GM20431 (cell line): ENCODE data around the gene ZBTB20.

Source experiments
- in situ Hi-C: fragments of 300-500 bp; cut with MseI, MboI; formaldehyde crosslinking; loops from one replicate; pipeline ENCODE4 v1.15.0; 2020; ENCODE audit warnings: low sequenced_read_pairs; ENCODE audit not compliant: unreplicated experiment

Gene ZBTB20

DNA sequence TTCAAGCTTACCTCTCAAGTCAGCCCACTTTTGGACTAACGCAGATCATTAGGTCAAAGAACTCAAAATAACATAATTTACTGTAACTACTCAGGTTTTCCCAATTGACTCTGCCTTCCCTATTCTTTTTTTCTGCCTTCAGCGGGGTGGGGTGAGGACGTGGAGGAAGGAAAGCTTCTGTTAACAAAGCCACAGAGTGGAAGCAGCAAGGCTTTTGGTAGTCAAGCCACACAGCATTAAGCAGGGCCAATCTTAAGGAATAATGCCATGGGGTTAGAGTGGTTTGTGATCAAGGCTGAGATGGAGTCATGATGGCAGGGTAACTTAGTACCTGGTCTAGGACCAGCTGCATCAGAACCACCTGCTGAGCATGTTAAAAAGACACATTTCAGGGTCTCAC, 575.7 kb downstream of the ZBTB20 start:
- in situ Hi-C loops, result no loop called here

DNA sequence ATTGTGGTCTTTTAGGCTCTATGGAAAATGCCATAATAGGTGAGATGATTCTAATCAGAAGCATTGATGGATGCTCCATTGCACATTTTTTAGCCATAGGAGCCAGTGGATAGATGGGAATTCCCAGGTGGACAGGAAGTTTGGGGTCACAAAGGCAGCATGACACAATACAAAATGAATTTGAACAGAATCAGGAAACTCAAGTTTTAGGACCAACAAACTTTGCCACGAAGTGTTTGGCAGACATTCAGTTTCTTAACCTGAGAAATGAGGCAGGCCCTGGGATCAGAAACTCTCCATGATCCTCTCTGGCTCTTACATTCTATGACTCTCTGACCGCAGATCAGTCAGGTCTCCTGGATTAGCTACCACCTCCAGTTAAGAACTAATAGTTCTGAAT, 577.9 kb downstream of the ZBTB20 start:
- in situ Hi-C loops, result no loop called here

DNA sequence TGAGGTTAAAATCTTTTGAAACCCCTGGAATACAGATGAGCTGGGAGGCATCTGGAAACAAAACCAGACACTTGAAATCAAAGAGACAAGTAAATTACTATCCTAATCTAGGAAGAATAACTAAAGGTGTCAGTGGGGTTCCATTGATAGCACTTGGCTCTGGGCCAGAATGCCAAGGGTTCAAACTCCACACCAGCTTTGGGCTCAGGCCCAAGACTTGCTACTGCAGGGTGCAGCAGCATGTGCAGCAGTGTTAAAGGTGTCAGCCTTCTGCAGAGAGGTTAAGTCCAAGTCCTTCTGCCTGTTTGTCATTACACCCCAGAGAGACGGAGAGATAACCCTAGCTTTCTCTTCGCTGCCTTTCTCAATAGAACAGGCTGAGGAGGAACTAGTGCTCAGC, 579.3 kb downstream of the ZBTB20 start:
- in situ Hi-C loops, result no loop called here

DNA sequence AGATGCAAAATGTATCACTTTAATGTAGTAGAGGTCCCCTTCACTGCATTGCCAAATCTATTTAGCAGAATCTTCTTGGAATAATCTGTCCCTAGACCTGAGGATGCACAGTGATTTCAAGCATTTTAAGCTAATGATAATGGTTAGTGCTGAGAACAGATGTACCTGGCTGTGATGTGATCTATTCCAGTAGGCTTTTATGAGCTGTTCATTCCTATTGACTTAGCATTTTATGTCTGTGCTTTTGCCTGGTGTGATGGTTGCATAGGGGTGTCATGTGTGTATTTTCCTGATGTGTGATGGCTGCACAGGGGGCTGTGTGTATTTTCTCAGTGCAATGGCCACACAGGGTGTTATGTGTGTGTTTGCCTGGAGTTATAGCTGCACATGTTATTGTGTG, 580.3 kb downstream of the ZBTB20 start:
- in situ Hi-C loops, result no loop called here

DNA sequence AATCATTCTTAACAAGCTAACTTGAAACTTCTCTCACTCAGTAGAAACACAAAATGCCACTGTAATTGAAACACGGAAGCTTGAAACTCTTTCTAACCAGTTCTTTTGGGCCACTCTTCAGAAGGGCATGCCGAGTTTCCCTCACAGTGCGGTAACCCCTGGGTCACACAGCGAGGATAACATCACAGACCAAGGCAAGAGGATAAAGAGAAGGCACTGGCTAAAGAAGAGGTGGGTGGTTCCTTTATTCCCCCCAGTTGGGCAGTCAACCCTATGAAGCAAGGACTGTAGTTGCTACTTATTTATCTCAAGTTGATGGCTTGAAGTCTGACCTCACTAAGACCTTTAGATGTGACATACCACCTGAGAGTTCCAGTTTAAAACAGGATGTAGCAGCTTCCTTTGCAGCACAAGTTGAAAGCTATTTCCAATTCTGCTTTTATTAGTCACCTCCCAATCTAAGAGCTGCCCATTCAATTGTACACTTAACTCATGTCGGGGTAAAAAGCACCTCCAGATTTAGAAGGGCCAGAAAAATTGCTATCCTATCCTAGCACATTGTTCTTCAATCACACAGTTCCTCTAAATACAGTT, 580.8 kb downstream of the ZBTB20 start:
- in situ Hi-C loops, result no loop called here

DNA sequence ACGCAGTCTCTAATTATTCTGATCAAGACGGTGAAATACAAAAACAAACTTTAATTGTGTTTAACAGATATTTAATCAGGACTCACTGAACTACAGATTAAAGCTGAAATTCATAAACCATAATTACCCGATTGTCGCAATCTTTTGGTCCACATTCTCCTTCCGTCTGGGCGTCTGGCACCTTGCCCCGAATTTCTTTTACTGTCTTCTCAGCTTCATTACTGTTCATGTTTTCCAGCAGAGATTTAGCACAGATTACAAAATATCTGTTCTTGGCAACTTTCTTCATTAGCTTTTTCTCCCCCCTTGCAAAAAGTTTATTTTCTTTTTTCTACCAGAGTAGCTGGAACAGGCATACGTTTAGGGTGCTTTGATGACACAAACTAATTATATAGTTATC, 581.9 kb downstream of the ZBTB20 start:
- in situ Hi-C loops, result no loop called here

DNA sequence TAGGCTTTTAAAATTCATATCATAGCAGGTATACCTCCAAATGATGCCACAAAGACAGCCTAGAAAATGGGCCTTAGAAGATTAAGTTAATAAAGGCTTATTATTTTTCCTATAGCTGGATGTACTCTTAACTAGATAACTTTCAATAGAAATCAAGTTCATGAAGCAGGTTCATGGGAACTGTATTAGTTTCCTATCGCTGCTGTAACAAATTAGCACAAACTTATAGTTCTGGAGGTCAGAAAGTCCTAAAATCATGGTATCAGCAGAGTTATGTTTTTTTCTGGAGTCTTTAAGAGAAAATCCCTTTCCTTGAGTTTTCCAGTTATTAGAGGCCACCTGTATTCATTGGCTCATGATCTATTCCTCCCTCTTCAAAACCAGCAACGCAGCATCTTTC, 583.4 kb downstream of the ZBTB20 start:
- in situ Hi-C loops, result no loop called here

DNA sequence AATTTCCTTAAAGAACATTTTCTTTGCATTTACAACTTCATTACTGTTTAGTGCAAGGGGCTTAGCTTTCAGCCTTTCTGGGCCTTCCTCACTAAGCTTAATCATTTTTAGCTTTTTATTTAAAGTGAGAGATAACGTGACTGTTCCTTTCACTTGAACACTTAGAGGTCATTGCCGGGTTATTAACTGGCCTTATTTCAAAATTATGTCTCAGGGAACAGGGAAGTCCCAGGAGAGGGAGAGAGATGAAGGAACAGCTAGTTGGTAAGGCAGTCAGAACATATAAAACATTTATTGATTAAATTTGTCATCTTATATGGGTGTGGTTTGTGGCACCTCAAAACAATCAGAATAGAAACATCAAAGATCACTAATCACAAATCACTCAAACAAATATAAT, 584.5 kb downstream of the ZBTB20 start:
- in situ Hi-C loops, result no loop called here

DNA sequence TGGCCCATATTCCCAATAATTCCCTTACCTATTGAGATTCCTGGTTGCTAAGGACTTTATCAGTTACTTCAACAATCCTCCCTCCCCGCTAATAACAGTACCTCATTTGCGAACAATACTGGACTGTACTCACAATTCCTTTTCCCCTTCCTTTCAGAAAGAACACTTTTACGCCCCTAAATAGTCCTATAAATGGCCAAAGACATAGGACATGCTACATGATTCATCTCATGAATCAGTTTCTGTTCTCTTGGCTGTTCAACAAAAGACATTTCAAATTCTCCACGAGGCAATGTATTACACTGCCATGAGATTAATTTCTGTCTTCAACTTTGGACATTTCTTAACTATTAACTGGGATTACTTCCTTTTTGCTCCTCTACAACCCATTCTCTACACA, 588.8 kb downstream of the ZBTB20 start:
- in situ Hi-C loops, result no loop called here

DNA sequence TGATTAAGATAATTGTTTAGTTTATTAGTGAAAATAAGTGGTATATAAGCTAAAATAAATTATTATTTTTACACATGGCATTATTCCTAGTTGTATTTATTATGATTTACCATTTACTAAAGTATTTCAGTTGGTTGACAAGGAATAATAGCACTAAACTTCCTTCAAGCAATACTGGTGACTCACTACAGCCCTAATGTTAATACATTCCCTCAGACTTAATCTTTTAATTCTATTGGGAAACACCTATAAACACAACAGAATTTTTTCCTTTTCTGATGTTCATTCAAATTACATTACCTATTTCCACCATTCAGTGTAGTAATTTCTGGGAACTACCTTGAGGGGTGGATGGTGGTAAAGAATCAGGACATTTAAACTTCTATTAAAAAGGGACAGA, 589.3 kb downstream of the ZBTB20 start:
- in situ Hi-C loops, result no loop called here

DNA sequence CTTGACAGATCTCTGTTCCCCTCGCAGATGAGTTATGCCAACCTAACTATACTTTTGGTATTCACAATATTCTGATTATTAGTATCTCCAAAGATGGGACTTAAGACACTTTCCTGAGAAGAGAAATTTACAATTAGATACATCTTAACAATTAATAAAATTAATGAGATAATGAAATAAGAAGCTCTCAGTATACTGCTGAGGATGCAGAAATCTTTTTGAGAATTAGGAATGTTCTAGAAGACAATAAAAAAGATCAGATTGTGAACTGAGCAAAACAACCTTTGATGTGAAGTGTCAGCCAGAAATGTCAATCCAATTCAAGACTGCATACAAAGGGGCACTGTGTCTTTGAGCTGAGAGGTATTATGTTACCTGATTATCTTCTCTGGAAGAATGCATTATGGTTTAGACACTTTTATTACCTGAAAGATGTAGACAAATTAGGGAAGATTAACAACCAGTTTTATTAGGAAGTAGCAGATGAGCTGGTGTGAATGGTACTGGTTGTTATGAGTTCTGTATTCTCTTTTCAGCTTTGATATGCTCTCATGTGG, 590.4 kb downstream of the ZBTB20 start:
- in situ Hi-C loops, result no loop called here

DNA sequence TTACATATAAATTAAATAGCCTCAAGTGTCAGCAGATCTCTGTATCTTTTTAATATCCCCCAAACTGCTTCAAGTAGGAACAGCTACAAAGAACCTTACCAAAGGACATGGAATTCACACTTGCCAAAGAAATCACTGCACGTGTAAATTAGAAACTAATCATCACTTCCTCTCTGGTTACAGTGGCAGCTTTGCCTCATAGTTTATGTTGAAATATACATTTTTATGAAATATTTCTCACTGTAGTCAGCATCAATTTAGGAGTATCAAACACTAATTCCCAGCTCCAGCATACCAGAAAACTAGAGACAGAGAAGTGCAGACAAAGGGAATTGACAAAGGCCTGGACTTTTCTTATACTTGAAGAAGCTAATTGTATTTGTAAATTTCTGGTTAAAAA, 592.4 kb downstream of the ZBTB20 start:
- in situ Hi-C loops, result no loop called here

DNA sequence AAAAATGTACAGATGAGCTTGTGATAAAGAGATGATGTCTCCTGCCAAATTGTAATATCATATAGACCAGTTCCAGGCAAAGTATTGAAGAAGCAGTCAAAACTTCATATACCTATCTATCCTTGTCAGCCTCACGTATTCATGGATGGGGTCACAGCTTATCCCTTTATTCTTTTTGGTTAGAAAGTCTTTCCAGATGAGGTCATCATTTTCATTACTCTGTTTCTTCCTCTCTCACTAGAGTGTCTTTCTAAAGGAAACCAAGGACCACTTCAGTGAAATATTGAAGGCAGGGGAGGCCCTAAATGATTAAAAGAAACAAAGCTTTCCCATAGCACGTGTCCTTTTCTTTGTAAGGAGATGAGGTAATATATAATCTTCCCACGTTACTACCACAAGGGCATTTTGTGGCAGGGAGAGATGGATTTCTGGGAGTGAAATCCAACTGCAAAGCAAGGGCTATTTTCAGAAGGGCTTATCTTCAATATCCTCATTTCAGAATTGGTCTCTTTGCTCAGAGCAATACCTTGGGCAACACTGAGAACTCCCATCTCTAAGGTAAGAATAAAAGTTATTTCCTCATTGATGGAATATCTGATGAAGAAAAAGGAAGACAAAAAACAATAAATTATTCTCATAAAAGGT, 593.0 kb downstream of the ZBTB20 start:
- in situ Hi-C loops, result no loop called here

DNA sequence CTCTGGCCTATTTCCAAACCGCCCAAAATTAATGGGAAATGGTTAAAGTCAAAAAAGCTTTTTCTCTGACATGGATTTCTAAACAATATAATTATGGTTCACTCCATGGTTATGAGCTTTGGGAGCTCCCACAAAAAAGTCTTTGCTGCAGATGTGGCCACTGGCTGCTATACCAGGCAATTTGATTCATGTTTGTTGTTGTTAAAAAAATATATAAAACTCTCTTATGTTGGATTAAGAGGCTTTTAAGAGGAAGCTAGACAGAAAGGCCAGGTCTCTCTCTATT, 594.6 kb downstream of the ZBTB20 start:
- in situ Hi-C loops, result no loop called here

DNA sequence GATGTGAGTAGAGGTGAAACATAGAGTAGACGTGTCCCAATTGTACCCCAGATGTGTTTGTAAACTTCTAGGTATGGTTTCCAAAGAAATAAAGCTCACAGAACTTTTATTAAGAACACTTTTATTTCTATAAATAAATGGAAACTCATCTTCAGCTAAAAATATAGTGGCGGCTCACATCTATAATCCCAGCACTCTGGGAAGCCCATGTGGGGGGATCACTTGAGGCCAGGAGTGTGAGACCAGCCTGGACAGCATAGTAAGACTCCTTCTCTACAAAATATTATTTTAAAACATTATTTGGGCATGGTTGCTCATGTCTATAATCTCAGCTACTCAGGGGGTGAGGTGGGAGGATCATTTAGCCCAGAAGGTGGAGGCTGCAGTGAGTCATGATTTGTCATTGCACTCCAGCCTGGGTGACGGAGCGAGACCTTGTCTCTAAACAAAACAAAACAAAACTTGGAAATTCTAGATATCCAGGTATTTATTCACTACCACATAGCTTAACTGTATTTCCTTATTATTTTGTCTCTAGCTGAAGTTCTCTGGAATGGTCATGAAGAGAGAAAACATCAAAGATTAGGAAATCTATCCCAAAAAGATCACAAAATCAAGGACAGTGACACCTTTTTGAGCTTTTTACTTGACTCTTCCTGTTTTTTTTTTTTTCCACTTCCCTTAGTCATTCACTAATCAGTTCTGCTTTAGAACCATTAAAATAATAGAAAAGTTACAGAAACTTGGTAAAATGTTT, 595.1 kb downstream of the ZBTB20 start:
- in situ Hi-C loops, result no loop called here

DNA sequence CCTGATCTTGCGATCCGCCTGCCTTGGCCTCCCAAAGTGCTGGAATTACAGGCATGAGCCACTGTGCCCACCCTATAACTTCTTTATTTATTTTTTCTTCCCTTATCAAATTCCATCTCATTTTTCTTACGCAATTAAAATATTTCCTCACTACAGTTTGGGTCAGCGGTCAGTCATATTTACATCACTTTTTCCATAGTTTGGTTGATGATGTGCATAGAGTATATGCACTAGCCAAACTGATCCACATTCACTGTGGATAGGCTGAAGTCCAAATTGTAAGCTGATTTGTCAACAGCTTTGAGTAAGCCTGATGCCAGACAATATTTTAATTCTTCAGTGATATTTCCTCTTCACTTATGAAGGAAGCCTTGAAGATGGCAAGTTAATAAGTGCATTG, 596.9 kb downstream of the ZBTB20 start:
- in situ Hi-C loops, result no loop called here

DNA sequence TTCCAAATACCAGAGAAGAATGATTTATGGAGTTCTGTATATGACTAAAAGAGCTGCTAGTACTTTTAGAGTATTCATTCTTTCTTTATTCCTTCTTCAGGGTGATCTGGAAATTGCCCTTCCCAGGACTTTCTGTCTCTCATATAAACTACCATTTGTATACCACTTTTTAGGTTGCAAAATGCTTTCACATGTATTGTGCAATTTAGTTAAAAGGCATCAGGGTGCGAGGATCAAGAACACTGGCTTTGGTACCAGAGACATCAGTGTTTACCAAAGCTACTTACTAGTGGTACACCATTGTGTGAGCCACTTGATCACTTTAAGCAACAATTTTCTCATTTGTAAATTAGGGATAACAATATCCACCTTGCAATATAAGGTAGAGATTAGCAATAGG, 601.9 kb downstream of the ZBTB20 start:
- in situ Hi-C loops, result no loop called here

DNA sequence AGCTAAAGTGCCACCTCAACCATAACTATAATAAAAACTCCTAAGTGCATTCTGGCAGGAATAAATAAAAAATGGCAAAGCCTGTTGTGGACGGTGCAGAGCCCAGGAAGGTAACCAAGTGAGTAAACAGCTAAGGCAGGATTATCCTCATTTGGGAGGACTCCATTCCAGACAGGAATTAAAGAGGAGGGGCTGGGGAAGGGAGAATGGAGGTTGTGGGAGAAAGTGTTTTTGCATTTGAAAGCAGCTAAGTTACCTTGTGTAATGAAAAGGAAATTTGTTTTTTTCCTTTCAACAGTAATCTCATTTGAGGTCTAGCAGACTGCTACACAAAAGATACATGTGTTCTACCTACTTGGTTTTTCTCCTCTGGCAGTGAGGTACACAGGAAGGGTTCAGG, 604.7 kb downstream of the ZBTB20 start:
- in situ Hi-C loops, result no loop called here

DNA sequence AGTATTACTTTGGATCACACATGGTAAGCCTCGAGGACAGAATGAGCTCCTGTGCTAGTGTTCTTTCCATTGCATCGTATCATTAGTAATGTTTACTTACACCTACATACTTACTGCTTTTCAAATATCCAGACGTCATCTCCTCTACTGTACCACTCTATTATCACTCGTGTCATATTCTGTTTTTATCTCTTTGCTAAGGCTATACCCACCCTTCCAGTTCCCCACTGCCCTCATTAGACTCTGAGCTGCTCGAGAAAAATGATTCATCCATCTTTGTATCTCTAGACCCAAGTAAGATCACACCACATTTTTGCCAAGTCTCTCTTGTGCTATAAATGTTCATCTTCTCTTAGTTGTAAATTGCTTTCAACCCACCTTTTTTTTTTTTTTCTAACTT, 607.6 kb downstream of the ZBTB20 start:
- in situ Hi-C loops, result no loop called here

DNA sequence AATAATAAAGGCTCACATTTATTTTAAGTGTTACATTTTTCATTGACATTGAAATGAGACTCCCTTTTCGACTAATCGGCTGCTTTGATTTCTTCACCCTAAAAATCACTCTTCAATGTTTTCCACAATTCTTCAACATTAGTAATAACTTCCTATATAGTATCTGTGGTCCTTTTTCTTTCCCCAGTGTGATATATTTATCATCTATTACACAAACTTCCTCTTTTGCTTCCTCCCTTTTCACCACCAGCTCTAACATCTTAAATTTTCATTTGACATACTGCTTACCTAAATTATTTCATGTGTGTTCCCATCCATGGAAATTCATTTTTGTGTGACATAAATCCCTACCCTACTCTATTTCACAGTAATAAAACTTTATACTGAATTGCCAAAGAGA, 608.9 kb downstream of the ZBTB20 start:
- in situ Hi-C loops, result no loop called here

DNA sequence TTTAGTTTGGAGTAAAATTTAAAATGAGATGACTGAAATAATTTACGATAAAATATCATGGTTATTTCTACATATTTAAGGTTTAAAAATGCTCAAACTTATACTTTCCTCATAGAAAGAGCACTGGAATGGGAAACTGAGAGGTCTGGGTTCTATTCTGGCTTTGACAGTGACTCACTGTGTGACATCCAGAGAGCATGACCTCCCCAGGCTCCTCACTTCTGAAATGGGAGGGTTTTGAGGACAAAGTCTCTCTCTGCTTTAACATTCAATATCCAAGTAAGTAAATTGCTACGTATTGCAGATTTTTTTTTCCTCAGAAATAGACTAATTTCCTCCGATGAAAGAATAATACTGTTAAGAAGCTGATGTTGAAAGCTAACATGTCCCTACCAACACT, 618.6 kb downstream of the ZBTB20 start:
- in situ Hi-C loops, result no loop called here
